Ascending aorta (tissue), 2 donors: ENCODE data around the gene F2RL2. TPM values are rescaled to one million over a fixed set of nuclear protein-coding genes. Genes with fewer than 3 reads are reported as not detected.

Source experiments
- DNase-seq, 2 donors: peaks; one replicate each; pipeline ENCODE4 v3.0.0-alpha.2; 2019; ENCODE audit warnings: low spot score in 2 of 2
- H3K27ac ChIP-seq, 2 donors: fragments of 200-600 bp; sonication (generic); one replicate each; pipeline ENCODE4 v1.5.1; 2016 to 2017; ENCODE audit warnings: mild to moderate bottlenecking in 1 of 2
- H3K27me3 ChIP-seq: fragments of 200-600 bp; sonication (generic); one replicate; pipeline ENCODE4 v1.5.1; 2017
- H3K36me3 ChIP-seq, 2 donors: fragments of 200-600 bp; sonication (generic); one replicate each; pipeline ENCODE4 v1.5.1; 2016
- H3K4me1 ChIP-seq, 2 donors: fragments of 200-600 bp; sonication (generic); one replicate each; pipeline ENCODE4 v1.5.1; 2016 to 2017; ENCODE audit warnings: mild to moderate bottlenecking in 1 of 2
- H3K4me3 ChIP-seq, 2 donors: fragments of 200-600 bp; sonication (generic); one replicate each; pipeline ENCODE4 v1.5.1; 2016 to 2017; ENCODE audit warnings: mild to moderate bottlenecking in 1 of 2
- H3K9me3 ChIP-seq, 2 donors: fragments of 200-600 bp; sonication (generic); one replicate each; pipeline ENCODE4 v1.5.1; 2016
- intact Hi-C: fragments of 100-400 bp; cut with DNase I; formaldehyde crosslinking; loops from one replicate; pipeline ENCODE4 v1.15.1; 2023
- total RNA-seq: library from RNA; depleted of rRNA; stranded (reverse); fragments of >200 nt; gene quantifications from one replicate; pipeline ENCODE4 v1.1.0, GENCODE V29; 2016
- TF ChIP-seq, protein P1 (sequence below), 3 experiments: fragments of 200-600 bp in 2 of 3; fragments of 450-650 bp in 1 of 3; sonication (generic) in 2 of 3; IDR thresholded peaks; one replicate each; pipeline ENCODE4 v1.5.1; 2016 to 2019; ENCODE audit warnings: antibody characterized with exemption in 3 of 3, mild to moderate bottlenecking in 1 of 3, moderate library complexity in 1 of 3

F2RL2 gene
- total RNA-seq, 1 donor from 2014 or later: not detected

DNA sequence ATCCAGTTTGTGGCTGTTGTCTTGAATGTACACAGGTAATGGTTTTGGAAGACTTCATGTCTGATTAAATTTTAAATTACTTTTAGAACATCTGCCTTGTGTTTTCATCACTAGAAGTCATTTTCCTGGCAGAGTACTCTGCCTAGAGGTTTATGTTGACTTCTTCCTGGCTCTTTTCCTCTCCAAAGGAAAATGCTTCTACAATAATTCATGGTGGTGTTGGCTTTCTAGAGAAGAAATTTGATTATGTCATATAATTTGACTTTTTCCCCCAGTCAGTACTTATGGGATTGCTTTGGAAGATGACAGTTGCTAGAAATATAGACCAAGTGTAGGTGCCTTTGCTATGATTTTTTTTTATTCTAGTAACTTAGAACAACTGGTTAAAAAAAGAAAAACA is 46.8 kb downstream of the F2RL2 start:
- H3K27ac ChIP-seq: no peak overlapping the region
- intact Hi-C loops: no loop called here
- H3K4me3 ChIP-seq: no peak overlapping the region
- H3K27me3 ChIP-seq: no peaks in the 10 kb centered on the region
- TF ChIP-seq, protein P1, sequence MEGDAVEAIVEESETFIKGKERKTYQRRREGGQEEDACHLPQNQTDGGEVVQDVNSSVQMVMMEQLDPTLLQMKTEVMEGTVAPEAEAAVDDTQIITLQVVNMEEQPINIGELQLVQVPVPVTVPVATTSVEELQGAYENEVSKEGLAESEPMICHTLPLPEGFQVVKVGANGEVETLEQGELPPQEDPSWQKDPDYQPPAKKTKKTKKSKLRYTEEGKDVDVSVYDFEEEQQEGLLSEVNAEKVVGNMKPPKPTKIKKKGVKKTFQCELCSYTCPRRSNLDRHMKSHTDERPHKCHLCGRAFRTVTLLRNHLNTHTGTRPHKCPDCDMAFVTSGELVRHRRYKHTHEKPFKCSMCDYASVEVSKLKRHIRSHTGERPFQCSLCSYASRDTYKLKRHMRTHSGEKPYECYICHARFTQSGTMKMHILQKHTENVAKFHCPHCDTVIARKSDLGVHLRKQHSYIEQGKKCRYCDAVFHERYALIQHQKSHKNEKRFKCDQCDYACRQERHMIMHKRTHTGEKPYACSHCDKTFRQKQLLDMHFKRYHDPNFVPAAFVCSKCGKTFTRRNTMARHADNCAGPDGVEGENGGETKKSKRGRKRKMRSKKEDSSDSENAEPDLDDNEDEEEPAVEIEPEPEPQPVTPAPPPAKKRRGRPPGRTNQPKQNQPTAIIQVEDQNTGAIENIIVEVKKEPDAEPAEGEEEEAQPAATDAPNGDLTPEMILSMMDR (IDR thresholded peaks at IDR 0.05): no peak
- H3K9me3 ChIP-seq: no peaks in the 10 kb centered on the region
- no peaks in the 10 kb centered on the region for H3K36me3 ChIP-seq
- no peaks in the 10 kb centered on the region for H3K4me1 ChIP-seq
- no peak for DNase-seq

DNA sequence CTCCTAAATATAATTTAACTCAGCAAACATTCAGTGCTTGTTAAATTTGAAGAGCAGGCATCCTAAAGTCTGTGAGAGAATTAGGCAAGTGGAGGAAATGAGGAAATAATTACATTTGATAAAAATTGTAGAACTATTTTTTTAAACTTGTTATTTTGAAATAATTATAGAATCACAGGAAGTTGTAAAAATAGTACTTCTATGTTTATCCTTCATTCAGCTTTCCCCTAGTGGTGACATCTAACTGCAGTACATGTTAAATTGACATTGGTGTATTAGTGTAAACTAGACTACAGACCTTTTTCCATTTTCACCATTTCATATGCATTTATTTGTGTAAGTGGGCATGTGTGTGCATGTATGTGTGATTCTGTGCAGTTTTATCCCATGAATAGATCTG is 51.6 kb downstream of the F2RL2 start:
- Histone ChIP-seq H3K4me1 (no peaks in the 10 kb centered on the region), H3K27me3 (no peaks in the 10 kb centered on the region), H3K4me3 (no peak overlapping the region), H3K36me3 (no peaks in the 10 kb centered on the region), H3K9me3 (no peaks in the 10 kb centered on the region), H3K27ac (no peak overlapping the region)
- TF ChIP-seq, protein P1 (IDR thresholded peaks at IDR 0.05): no peak
- intact Hi-C loops: no loop called here
- no peak for DNase-seq

DNA sequence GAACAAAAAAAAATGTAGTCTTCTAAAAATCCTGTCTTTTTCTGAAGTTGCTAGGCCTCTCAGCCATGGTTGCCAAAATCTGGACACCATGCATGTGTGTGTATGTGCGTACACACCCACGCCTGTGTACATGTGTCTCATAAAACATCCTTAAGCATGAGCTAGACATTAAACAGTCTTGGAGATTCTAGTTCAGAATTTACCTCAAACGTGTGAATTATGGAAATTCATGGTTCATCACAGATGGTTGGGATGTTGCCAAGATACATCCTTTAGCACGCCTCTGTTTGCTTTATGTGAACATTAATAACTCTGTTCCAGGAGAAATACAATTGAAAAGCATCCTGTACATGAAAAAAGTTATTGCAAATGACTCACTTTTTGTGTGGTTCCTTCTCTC is 53.0 kb downstream of the F2RL2 start:
- no peaks in the 10 kb centered on the region for H3K36me3 ChIP-seq
- no peaks in the 10 kb centered on the region for H3K9me3 ChIP-seq
- no peak overlapping the region for H3K4me3 ChIP-seq
- H3K27ac ChIP-seq: no peak overlapping the region
- TF ChIP-seq, protein P1 (IDR thresholded peaks at IDR 0.05): no peak
- intact Hi-C loops: no loop called here
- H3K27me3 ChIP-seq: no peaks in the 10 kb centered on the region
- no peak for DNase-seq
- no peaks in the 10 kb centered on the region for H3K4me1 ChIP-seq

Other genes starting within 250 kb of the F2RL2 start
- gene IQGAP2, start 220.1 kb downstream of the F2RL2 start, total RNA-seq: 19.8 TPM
- gene F2R, start 92.7 kb upstream of the F2RL2 start, total RNA-seq: 131 TPM
- gene F2RL1, start 195.6 kb upstream of the F2RL2 start, total RNA-seq: 0.53 TPM
- not detected for gene S100Z, start 226.6 kb upstream of the F2RL2 start, total RNA-seq